Ishikawa (cell line): Measurements from ENCODE around the gene LRRC58.

Experiments used
- EGR1 ChIP-seq: IDR thresholded peaks from 2 replicates; pipeline ENCODE4 v1.6.1; 2012
- EP300 ChIP-seq: IDR thresholded peaks from 2 replicates; pipeline ENCODE4 v1.6.1; 2012; ENCODE audit warnings: borderline replicate concordance
- MAX ChIP-seq: IDR thresholded peaks from 2 replicates; pipeline ENCODE4 v1.6.1; 2012
- NFIC ChIP-seq: IDR thresholded peaks from 2 replicates; pipeline ENCODE4 v1.6.1; 2012
- RAD21 ChIP-seq: IDR thresholded peaks from 2 replicates; pipeline ENCODE4 v1.6.1; 2012; ENCODE audit warnings: low read depth
- REST ChIP-seq: IDR thresholded peaks from 2 replicates; pipeline ENCODE4 v1.6.1; 2012; ENCODE audit warnings: low read depth, mild to moderate bottlenecking
- TAF1 ChIP-seq: IDR thresholded peaks from 2 replicates; pipeline ENCODE4 v1.6.1; 2012; ENCODE audit warnings: low read depth, mild to moderate bottlenecking
- TEAD4 ChIP-seq: IDR thresholded peaks from 2 replicates; pipeline ENCODE4 v1.6.1; 2012
- YY1 ChIP-seq: IDR thresholded peaks from 2 replicates; pipeline ENCODE4 v1.6.1; 2012; ENCODE audit warnings: low read depth

- no peak for TF ChIP-seq RAD21
- no peak for TF ChIP-seq REST
- no peak for TF ChIP-seq MAX
- no peak for TF ChIP-seq EP300
- no peak for TF ChIP-seq TAF1
- TF ChIP-seq NFIC = no peak
- no peak for TF ChIP-seq TEAD4
- TF ChIP-seq EGR1 = no peak
- TF ChIP-seq YY1 = no peak
Measured at GRCh38 chr3:120364101-120364500, 14.9 kb upstream of the LRRC58 start.
